ENCODE results near the gene PPP3CA. TPM values are rescaled to one million over a fixed set of nuclear protein-coding genes. Genes with fewer than 3 reads are reported as not detected.

Gene PPP3CA
- total RNA-seq, 1 experiment from 2014 or later: 9.1 TPM

- H3K27me3 ChIP-seq (ENCODE audit: low read length): no peaks in the 10 kb centered on the region
- H3K4me1 ChIP-seq (ENCODE audit: low read length): no peaks in the 10 kb centered on the region
- no peak for DNase-seq
- H3K79me2 ChIP-seq (ENCODE audit: low read length): no peaks in the 10 kb centered on the region
- no peak overlapping the region for H3K9ac ChIP-seq (ENCODE audit: low read length)
- H3K9me2 ChIP-seq (replicated peaks; ENCODE audit: insufficient read depth, low read length): no peaks in the 10 kb centered on the region
- H3K4me2 ChIP-seq (ENCODE audit: low read depth, low read length, poor library complexity, severe bottlenecking): no peak overlapping the region
- peaks cover 16% of the 10 kb centered on the region; the same call in 1 of the 2 replicates for H4K20me1 ChIP-seq (ENCODE audit: insufficient read depth, low read depth, low read length)
- H3K36me3 ChIP-seq (ENCODE audit: insufficient read depth, low read length): no peaks in the 10 kb centered on the region
- H2AFZ ChIP-seq (ENCODE audit: low read length): no peak overlapping the region
- no peak overlapping the region for H3K4me3 ChIP-seq (ENCODE audit: low read length)
- no peak overlapping the region for H3K27ac ChIP-seq (ENCODE audit: low read length)
- H3K9me3 ChIP-seq (ENCODE audit: low read length): no peaks in the 10 kb centered on the region
These were observed 41.1 kb downstream of the PPP3CA start for GRCh38 chr4:101306225-101306624.

- Histone ChIP-seq H3K4me2 (ENCODE audit: low read depth, low read length, poor library complexity, severe bottlenecking) (no peak overlapping the region), H3K4me1 (ENCODE audit: low read length) (no peaks in the 10 kb centered on the region), H3K36me3 (ENCODE audit: insufficient read depth, low read length) (no peaks in the 10 kb centered on the region), H3K27me3 (ENCODE audit: low read length) (no peaks in the 10 kb centered on the region), H3K27ac (ENCODE audit: low read length) (no peak overlapping the region), H3K9me3 (ENCODE audit: low read length) (no peaks in the 10 kb centered on the region), H3K4me3 (ENCODE audit: low read length) (no peak overlapping the region), H3K79me2 (ENCODE audit: low read length) (no peaks in the 10 kb centered on the region), H2AFZ (ENCODE audit: low read length) (no peak overlapping the region), H3K9ac (ENCODE audit: low read length) (no peak overlapping the region), H3K9me2 (replicated peaks; ENCODE audit: insufficient read depth, low read length) (no peaks in the 10 kb centered on the region), H4K20me1 (ENCODE audit: insufficient read depth, low read depth, low read length) (peaks cover 20% of the 10 kb centered on the region; the same call in 1 of the 2 replicates)
- DNase-seq: no peak
These were observed 42.4 kb downstream of the PPP3CA start for GRCh38 chr4:101304916-101305315.

- H3K9me2 ChIP-seq (replicated peaks; ENCODE audit: insufficient read depth, low read length): no peaks in the 10 kb centered on the region
- H3K9ac ChIP-seq (ENCODE audit: low read length): no peak overlapping the region
- DNase-seq: no peak
- H3K9me3 ChIP-seq (ENCODE audit: low read length): no peaks in the 10 kb centered on the region
- no peaks in the 10 kb centered on the region for H3K36me3 ChIP-seq (ENCODE audit: insufficient read depth, low read length)
- no peaks in the 10 kb centered on the region for H3K79me2 ChIP-seq (ENCODE audit: low read length)
- no peaks in the 10 kb centered on the region for H3K27me3 ChIP-seq (ENCODE audit: low read length)
- H3K4me1 ChIP-seq (ENCODE audit: low read length): no peaks in the 10 kb centered on the region
- H2AFZ ChIP-seq (ENCODE audit: low read length): no peak overlapping the region
- H3K4me3 ChIP-seq (ENCODE audit: low read length): no peak overlapping the region
- no peak overlapping the region for H3K4me2 ChIP-seq (ENCODE audit: low read depth, low read length, poor library complexity, severe bottlenecking)
- H3K27ac ChIP-seq (ENCODE audit: low read length): no peak overlapping the region
- H4K20me1 ChIP-seq (ENCODE audit: insufficient read depth, low read depth, low read length): peaks cover 22% of the 10 kb centered on the region; the same call in 1 of the 2 replicates
These were observed 47.3 kb downstream of the PPP3CA start for GRCh38 chr4:101299899-101300540.

GRCh38 chr4:101299021-101299420, 48.3 kb downstream of the PPP3CA start:
- DNase-seq: no peak
- Histone ChIP-seq H3K79me2 (ENCODE audit: low read length) (no peaks in the 10 kb centered on the region), H3K27me3 (ENCODE audit: low read length) (no peaks in the 10 kb centered on the region), H3K4me3 (ENCODE audit: low read length) (no peak overlapping the region), H2AFZ (ENCODE audit: low read length) (no peak overlapping the region), H3K4me1 (ENCODE audit: low read length) (no peaks in the 10 kb centered on the region), H4K20me1 (ENCODE audit: insufficient read depth, low read depth, low read length) (peaks cover 22% of the 10 kb centered on the region; the same call in 1 of the 2 replicates), H3K27ac (ENCODE audit: low read length) (no peak overlapping the region), H3K36me3 (ENCODE audit: insufficient read depth, low read length) (no peaks in the 10 kb centered on the region), H3K9me2 (replicated peaks; ENCODE audit: insufficient read depth, low read length) (no peaks in the 10 kb centered on the region), H3K4me2 (ENCODE audit: low read depth, low read length, poor library complexity, severe bottlenecking) (no peak overlapping the region), H3K9me3 (ENCODE audit: low read length) (no peaks in the 10 kb centered on the region), H3K9ac (ENCODE audit: low read length) (no peak overlapping the region)

- Histone ChIP-seq H3K4me2 (ENCODE audit: low read depth, low read length, poor library complexity, severe bottlenecking) (no peak overlapping the region), H3K79me2 (ENCODE audit: low read length) (no peaks in the 10 kb centered on the region), H3K4me1 (ENCODE audit: low read length) (no peaks in the 10 kb centered on the region), H3K9me3 (ENCODE audit: low read length) (no peaks in the 10 kb centered on the region), H4K20me1 (ENCODE audit: insufficient read depth, low read depth, low read length) (peaks cover 18% of the 10 kb centered on the region; the same call in 1 of the 2 replicates), H3K9me2 (replicated peaks; ENCODE audit: insufficient read depth, low read length) (no peaks in the 10 kb centered on the region), H3K4me3 (ENCODE audit: low read length) (no peak overlapping the region), H3K9ac (ENCODE audit: low read length) (no peak overlapping the region), H3K36me3 (ENCODE audit: insufficient read depth, low read length) (no peaks in the 10 kb centered on the region), H2AFZ (ENCODE audit: low read length) (no peak overlapping the region), H3K27me3 (ENCODE audit: low read length) (no peaks in the 10 kb centered on the region), H3K27ac (ENCODE audit: low read length) (no peak overlapping the region)
- DNase-seq: no peak
These were observed 51.6 kb downstream of the PPP3CA start for GRCh38 chr4:101295691-101296090.

GRCh38 chr4:101294597-101294996, 52.7 kb downstream of the PPP3CA start:
- Histone ChIP-seq H3K79me2 (ENCODE audit: low read length) (no peaks in the 10 kb centered on the region), H3K4me1 (ENCODE audit: low read length) (no peaks in the 10 kb centered on the region)

GRCh38 chr4:101292901-101293300, 54.4 kb downstream of the PPP3CA start:
- H3K27ac ChIP-seq (ENCODE audit: low read length): no peak overlapping the region
- DNase-seq: no peak
- H3K9me3 ChIP-seq (ENCODE audit: low read length): no peaks in the 10 kb centered on the region
- no peak overlapping the region for H3K4me2 ChIP-seq (ENCODE audit: low read depth, low read length, poor library complexity, severe bottlenecking)
- H3K27me3 ChIP-seq (ENCODE audit: low read length): no peaks in the 10 kb centered on the region
- no peaks in the 10 kb centered on the region for H3K9me2 ChIP-seq (replicated peaks; ENCODE audit: insufficient read depth, low read length)
- no peaks in the 10 kb centered on the region for H3K4me1 ChIP-seq (ENCODE audit: low read length)
- H2AFZ ChIP-seq (ENCODE audit: low read length): no peak overlapping the region
- H3K9ac ChIP-seq (ENCODE audit: low read length): no peak overlapping the region
- peaks cover 22% of the 10 kb centered on the region for H4K20me1 ChIP-seq (ENCODE audit: insufficient read depth, low read depth, low read length)
- no peaks in the 10 kb centered on the region for H3K79me2 ChIP-seq (ENCODE audit: low read length)
- no peaks in the 10 kb centered on the region for H3K36me3 ChIP-seq (ENCODE audit: insufficient read depth, low read length)
- no peak overlapping the region for H3K4me3 ChIP-seq (ENCODE audit: low read length)

More at GRCh38 chr4:101294597-101294996, 52.7 kb downstream of the PPP3CA start:
- H3K9me2 ChIP-seq (replicated peaks; ENCODE audit: insufficient read depth, low read length): no peaks in the 10 kb centered on the region
- H3K27me3 ChIP-seq (ENCODE audit: low read length): no peaks in the 10 kb centered on the region
- no peaks in the 10 kb centered on the region for H3K9me3 ChIP-seq (ENCODE audit: low read length)
- no peak overlapping the region for H3K4me3 ChIP-seq (ENCODE audit: low read length)
- no peak overlapping the region for H3K4me2 ChIP-seq (ENCODE audit: low read depth, low read length, poor library complexity, severe bottlenecking)
- H4K20me1 ChIP-seq (ENCODE audit: insufficient read depth, low read depth, low read length): peaks cover 22% of the 10 kb centered on the region; the same call in 1 of the 2 replicates
- H3K36me3 ChIP-seq (ENCODE audit: insufficient read depth, low read length): no peaks in the 10 kb centered on the region
- DNase-seq: no peak
- no peak overlapping the region for H2AFZ ChIP-seq (ENCODE audit: low read length)
- H3K27ac ChIP-seq (ENCODE audit: low read length): no peak overlapping the region
- H3K9ac ChIP-seq (ENCODE audit: low read length): no peak overlapping the region

- H3K27ac ChIP-seq (ENCODE audit: low read length): no peak overlapping the region
- no peak overlapping the region for H3K4me3 ChIP-seq (ENCODE audit: low read length)
These were observed 55.1 kb downstream of the PPP3CA start for GRCh38 chr4:101292214-101292613.

More at GRCh38 chr4:101292214-101292613, 55.1 kb downstream of the PPP3CA start:
- DNase-seq: no peak
- no peaks in the 10 kb centered on the region for H3K36me3 ChIP-seq (ENCODE audit: insufficient read depth, low read length)
- H3K4me2 ChIP-seq (ENCODE audit: low read depth, low read length, poor library complexity, severe bottlenecking): no peak overlapping the region
- no peaks in the 10 kb centered on the region for H3K79me2 ChIP-seq (ENCODE audit: low read length)
- no peaks in the 10 kb centered on the region for H3K9me3 ChIP-seq (ENCODE audit: low read length)
- H3K9me2 ChIP-seq (replicated peaks; ENCODE audit: insufficient read depth, low read length): no peaks in the 10 kb centered on the region
- no peak overlapping the region for H2AFZ ChIP-seq (ENCODE audit: low read length)
- H3K4me1 ChIP-seq (ENCODE audit: low read length): no peaks in the 10 kb centered on the region
- H4K20me1 ChIP-seq (ENCODE audit: insufficient read depth, low read depth, low read length): peaks cover 19% of the 10 kb centered on the region
- H3K9ac ChIP-seq (ENCODE audit: low read length): no peak overlapping the region
- no peaks in the 10 kb centered on the region for H3K27me3 ChIP-seq (ENCODE audit: low read length)

All from Karpas-422 (cell line).